Esophagus muscularis mucosa (tissue), 4 donors: ENCODE measurements around the gene A3GALT2. TPM values are rescaled to one million over a fixed set of nuclear protein-coding genes. Genes with fewer than 3 reads are reported as not detected.

Source experiments
- DNase-seq: peaks from one replicate; pipeline ENCODE4 v3.0.0-alpha.2; 2017; ENCODE audit errors: extremely low spot score
- H3K27ac ChIP-seq, 4 donors: fragments of 200-600 bp; sonication (generic); replicated peaks in 1 of 4; 1 replicate in 3 of 4; 2 replicates in 1 of 4; pipeline ENCODE4 v1.5.1; 2016 to 2019; ENCODE audit warnings: mild to moderate bottlenecking in 1 of 4
- H3K27me3 ChIP-seq, 4 donors: fragments of 200-600 bp; sonication (generic); one replicate each; pipeline versions ENCODE4 v1.5.1 to v1.6.0; 2016 to 2019
- H3K36me3 ChIP-seq, 4 donors: fragments of 200-600 bp; sonication (generic); one replicate each; pipeline ENCODE4 v1.5.1; 2016 to 2019
- H3K4me1 ChIP-seq, 4 donors: fragments of 200-600 bp; sonication (generic); one replicate each; pipeline ENCODE4 v1.5.1; 2016 to 2019
- H3K4me3 ChIP-seq, 4 donors: fragments of 200-600 bp; sonication (generic); 1 replicate in 2 of 4; 2 replicates in 2 of 4; pipeline ENCODE4 v1.5.1; 2016 to 2019; ENCODE audit warnings: mild to moderate bottlenecking in 4 of 4, moderate library complexity in 1 of 4
- H3K9me3 ChIP-seq, 4 donors: fragments of 200-600 bp; sonication (generic); 1 replicate in 3 of 4; 2 replicates in 1 of 4; pipeline ENCODE4 v1.5.1; 2016 to 2019
- EP300 ChIP-seq: sonication (generic); formaldehyde crosslinking; IDR thresholded peaks from one replicate; pipeline ENCODE4 v1.6.1; 2017; ENCODE audit warnings: antibody characterized with exemption
- POLR2A ChIP-seq: fragments of 450-650 bp; IDR thresholded peaks from one replicate; pipeline ENCODE4 v1.6.1; 2017; ENCODE audit warnings: antibody characterized with exemption, moderate library complexity, mild to moderate bottlenecking, low read depth
- POLR2AphosphoS5 ChIP-seq, 2 donors: sonication (generic); formaldehyde crosslinking; IDR thresholded peaks; one replicate each; pipeline ENCODE4 v1.6.1; 2017; ENCODE audit warnings: antibody characterized with exemption in 2 of 2
- WGBS: methylation state at CpG from one replicate; pipeline ENCODE4 v1.1.5; 2018; 5-methylcytosine and 5-hydroxymethylcytosine counted together
- intact Hi-C: fragments of 100-400 bp; cut with DNase I; formaldehyde crosslinking; loops from one replicate; pipeline ENCODE4 v1.15.1; 2023
- total RNA-seq, 4 donors: library from RNA; depleted of rRNA; stranded (reverse); fragments of >200 nt; gene quantifications; one replicate each; pipeline versions ENCODE4 v1.1.0 to v1.2.1, GENCODE V29; 2016
- TF ChIP-seq, protein P1 (sequence below), 3 experiments: fragments of 200-600 bp in 2 of 3; fragments of 450-650 bp in 1 of 3; sonication (generic) in 2 of 3; IDR thresholded peaks; one replicate each; pipeline ENCODE4 v1.5.1; 2017 to 2019; ENCODE audit warnings: antibody characterized with exemption in 3 of 3, mild to moderate bottlenecking in 2 of 3, moderate library complexity in 1 of 3

A3GALT2 gene
- total RNA-seq, 4 donors from 2014 or later = not detected

DNA sequence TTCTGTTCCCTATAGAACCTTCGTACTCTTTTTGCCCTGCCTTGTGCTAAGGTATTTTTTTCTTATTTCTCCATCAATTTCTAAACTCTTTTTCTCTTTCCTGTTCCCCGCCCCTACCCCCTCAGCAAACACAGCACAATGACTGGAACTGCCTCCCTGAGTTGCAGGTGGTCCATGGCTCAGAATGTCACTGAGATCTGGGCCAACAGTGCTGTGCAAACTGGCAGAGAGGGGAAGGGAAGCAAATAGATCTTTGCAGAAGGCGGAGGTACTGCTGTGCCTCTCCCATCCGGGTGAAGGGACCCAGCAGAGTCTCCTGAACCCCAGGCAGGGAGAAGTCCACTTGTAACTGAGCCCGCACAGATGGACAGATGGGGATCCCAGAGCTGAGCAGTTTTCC is 32.6 kb upstream of the A3GALT2 start:
- H3K27me3 ChIP-seq = no peaks in the 10 kb centered on the region
- peaks cover 1 to 13% (median 9%) of the 10 kb centered on the region in 4 donors for H3K4me1 ChIP-seq
- no peak overlapping the region for H3K4me3 ChIP-seq
- TF ChIP-seq, protein P1, sequence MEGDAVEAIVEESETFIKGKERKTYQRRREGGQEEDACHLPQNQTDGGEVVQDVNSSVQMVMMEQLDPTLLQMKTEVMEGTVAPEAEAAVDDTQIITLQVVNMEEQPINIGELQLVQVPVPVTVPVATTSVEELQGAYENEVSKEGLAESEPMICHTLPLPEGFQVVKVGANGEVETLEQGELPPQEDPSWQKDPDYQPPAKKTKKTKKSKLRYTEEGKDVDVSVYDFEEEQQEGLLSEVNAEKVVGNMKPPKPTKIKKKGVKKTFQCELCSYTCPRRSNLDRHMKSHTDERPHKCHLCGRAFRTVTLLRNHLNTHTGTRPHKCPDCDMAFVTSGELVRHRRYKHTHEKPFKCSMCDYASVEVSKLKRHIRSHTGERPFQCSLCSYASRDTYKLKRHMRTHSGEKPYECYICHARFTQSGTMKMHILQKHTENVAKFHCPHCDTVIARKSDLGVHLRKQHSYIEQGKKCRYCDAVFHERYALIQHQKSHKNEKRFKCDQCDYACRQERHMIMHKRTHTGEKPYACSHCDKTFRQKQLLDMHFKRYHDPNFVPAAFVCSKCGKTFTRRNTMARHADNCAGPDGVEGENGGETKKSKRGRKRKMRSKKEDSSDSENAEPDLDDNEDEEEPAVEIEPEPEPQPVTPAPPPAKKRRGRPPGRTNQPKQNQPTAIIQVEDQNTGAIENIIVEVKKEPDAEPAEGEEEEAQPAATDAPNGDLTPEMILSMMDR (IDR thresholded peaks at IDR 0.05) = no peak
- TF ChIP-seq POLR2AphosphoS5 (IDR thresholded peaks at IDR 0.05) = no peak
- no peak for TF ChIP-seq POLR2A
- no peak for TF ChIP-seq EP300
- WGBS = 89% methylated on average over 5 of the region's 5 CpGs
- H3K27ac ChIP-seq = no peak overlapping the region
- intact Hi-C loops = no loop called here
- H3K36me3 ChIP-seq = peaks cover 13 to 28% (median 18%) of the 10 kb centered on the region in 4 donors
- DNase-seq = no peak
- H3K9me3 ChIP-seq = no peaks in the 10 kb centered on the region

DNA sequence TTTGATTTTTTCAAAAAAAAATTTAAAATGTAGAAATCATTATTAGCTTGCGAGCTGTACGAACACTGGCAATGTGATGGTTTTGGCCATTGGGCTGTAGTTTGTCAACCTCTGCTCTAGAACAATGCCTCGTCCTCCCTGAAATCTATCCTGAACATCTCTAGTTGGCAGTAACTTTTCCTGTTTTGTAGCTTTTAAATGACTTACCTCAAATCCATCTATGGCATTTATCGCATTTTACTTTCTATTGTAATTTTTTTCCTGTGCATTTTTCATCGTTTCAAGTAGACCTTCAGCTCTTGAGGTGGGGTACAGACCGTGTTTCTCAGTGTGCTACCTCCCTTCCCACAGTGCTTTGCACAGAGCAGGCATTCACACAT is 30.4 kb upstream of the A3GALT2 start:
- Histone ChIP-seq H3K4me1 (peaks cover 13 to 35% (median 32%) of the 10 kb centered on the region in 4 donors), H3K27ac (peak overlapping the region in 1 of 4 donors; percentile 100), H3K9me3 (no peaks in the 10 kb centered on the region), H3K27me3 (no peaks in the 10 kb centered on the region), H3K4me3 (no peak overlapping the region), H3K36me3 (peaks cover 13 to 19% (median 16%) of the 10 kb centered on the region in 4 donors)
- no peak for DNase-seq
- TF ChIP-seq, protein P1 (IDR thresholded peaks at IDR 0.05) = no peak
- TF ChIP-seq POLR2A (no peak), EP300 (no peak), POLR2AphosphoS5 (IDR thresholded peaks at IDR 0.05) (no peak)
- 96% methylated on average over 6 of the region's 6 CpGs for WGBS
- intact Hi-C loops = no loop called here

DNA sequence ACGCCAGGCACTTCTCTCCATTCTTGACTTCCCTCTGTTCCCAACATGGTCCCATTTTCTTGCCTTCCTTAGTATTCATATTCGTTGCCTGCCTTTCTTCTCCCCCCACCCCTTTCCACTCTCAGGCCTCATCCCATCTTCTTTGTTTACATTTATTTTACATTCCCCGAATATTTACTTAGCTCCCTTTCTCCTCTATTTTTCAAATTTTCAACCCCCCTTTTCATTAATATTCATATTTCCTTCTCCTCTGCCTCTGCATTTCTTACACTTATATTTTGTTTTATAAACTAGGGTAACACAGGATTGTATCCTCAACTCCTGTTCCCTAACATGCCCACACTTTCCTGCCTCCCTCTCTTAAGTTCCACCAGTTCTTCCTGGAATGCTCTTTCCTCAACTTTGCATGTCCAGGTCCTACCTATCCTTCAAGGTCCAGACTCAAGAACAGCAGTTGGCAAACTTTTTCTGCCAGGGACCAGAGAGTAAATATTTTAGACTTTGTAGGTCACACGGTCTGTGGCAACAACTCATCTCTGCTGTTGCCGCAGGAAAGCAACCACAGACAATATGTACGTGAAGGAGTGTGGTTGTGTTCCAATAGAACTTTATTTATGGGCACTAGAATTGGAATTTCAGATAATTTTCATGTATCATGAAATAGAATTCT is 29.8 kb upstream of the A3GALT2 start:
- 47% methylated on average over 6 of the region's 6 CpGs for WGBS
- peaks cover 18 to 40% (median 37%) of the 10 kb centered on the region in 4 donors for H3K4me1 ChIP-seq
- H3K36me3 ChIP-seq = peaks cover 13 to 19% (median 16%) of the 10 kb centered on the region in 4 donors
- TF ChIP-seq POLR2A (no peak), POLR2AphosphoS5 (IDR thresholded peaks at IDR 0.05) (no peak), EP300 (no peak)
- TF ChIP-seq, protein P1 (IDR thresholded peaks at IDR 0.05) = no peak
- peak overlapping the region; percentile 95 to 99 (median 97) for H3K4me3 ChIP-seq
- peak overlapping the region; percentile 82 to 100 (median 91) for H3K27ac ChIP-seq
- intact Hi-C loops = no loop called here
- H3K9me3 ChIP-seq = no peaks in the 10 kb centered on the region
- no peaks in the 10 kb centered on the region for H3K27me3 ChIP-seq
- DNase-seq = no peak

DNA sequence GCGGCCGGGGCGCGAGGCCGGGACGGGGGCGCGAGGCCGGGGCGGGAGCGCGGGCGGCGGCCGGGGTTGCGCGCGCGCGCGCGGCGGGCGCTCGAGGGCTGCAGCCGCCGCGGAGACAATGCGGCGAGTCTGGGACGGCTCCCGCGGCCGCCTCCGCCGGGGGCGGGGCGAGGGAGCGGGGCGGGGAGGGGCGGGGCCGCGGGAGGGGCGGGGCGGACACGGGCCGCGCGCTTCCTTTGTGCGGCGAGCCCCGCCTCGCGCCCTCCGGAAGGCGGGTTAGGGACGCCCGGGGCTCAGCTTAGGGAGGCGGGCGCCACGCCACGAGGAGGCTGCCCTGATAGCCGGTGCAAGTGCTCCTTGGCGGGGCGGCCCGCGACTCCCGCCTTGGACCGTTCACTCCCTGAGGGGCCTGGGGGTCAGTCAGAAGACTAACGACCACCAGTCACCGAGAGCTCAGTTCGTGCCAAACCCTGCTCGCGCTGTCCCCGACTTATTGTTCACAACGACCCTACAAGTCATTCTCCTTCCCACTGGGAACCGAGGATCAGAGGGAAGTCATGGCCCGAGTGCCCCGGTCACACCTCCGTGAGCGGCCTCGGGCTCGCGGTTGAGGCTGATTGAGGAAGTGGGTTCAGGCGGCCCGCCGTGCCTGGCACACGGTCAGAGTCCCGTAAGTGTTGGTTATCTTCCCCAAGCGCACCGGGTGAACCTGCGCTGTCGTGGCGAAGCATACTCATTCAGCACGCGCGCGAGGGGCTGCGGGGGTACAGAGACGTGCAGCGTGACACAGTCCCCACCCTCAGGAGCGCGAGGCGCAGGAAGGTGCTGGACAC is 29.1 kb upstream of the A3GALT2 start:
- H3K27ac ChIP-seq = peak overlapping the region; percentile 99 to 100 (median 100)
- peak overlapping the region; percentile 95 to 99 (median 97) for H3K4me3 ChIP-seq
- TF ChIP-seq EP300 = no peak
- TF ChIP-seq POLR2AphosphoS5 (IDR thresholded peaks at IDR 0.05) = peak; percentile 81 to 84
- peak; percentile 77 for TF ChIP-seq POLR2A
- H3K4me1 ChIP-seq = peaks cover 26 to 48% (median 45%) of the 10 kb centered on the region in 4 donors
- peaks cover 13 to 16% (median 15%) of the 10 kb centered on the region in 4 donors for H3K36me3 ChIP-seq
- DNase-seq = peak; percentile 95
- H3K27me3 ChIP-seq = no peaks in the 10 kb centered on the region
- under 1% methylated on average over 23 of the region's 104 CpGs for WGBS
- no peaks in the 10 kb centered on the region for H3K9me3 ChIP-seq
- intact Hi-C loops = no loop called here
